Panc1 (cell line): ENCODE measurements around the gene SLIT3.

Experiments used
- CTCF ChIP-seq: fragments of 450-650 bp; IDR thresholded peaks from 2 replicates; pipeline ENCODE4 v1.5.1; 2017; ENCODE audit warnings: mild to moderate bottlenecking
- POLR2AphosphoS5 ChIP-seq: IDR thresholded peaks from 2 replicates; pipeline ENCODE4 v1.6.1; 2012; ENCODE audit warnings: mild to moderate bottlenecking, low read depth, low read length, moderate library complexity
- TCF7L2 ChIP-seq: IDR thresholded peaks from 2 replicates; pipeline ENCODE4 v1.6.1; 2011; ENCODE audit warnings: mild to moderate bottlenecking, low read depth, low read length, inconsistent platforms

DNA sequence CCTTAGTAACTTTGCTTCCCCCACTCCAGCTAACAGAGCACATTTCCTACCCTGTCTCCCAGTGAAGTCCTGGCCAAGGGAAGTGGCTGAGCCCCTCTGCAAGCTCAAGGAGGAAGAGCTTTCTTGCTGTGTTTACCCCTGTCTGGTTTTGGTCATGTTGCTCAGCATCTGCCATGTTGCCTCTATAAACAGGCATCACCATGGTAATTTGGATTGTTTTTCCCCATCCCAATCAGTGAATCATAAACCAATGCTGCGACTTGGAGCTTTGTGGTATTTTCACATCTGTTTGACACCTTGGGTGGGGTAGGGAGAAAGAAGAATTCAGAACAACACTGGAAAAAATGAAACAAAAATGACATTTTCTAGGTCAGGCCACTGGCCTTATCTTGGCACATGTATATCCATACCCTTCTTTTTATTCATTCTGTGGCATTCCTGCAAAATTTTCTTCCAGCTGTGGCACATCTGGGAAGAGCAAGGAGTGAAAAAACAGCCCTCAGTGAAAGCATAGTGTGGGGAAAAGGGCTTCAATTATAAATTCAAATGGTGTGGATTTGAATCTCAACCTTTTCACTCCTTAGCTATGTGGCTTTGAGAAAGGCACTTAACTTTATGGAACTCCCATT is 42.5 kb downstream of the SLIT3 start:
- TF ChIP-seq CTCF (no peak), POLR2AphosphoS5 (no peak), TCF7L2 (no peak)
